ENCODE measurements around the gene DNAJB11.
"Not testable (repeated sequence)": the region's sequence is repeated elsewhere in the genome, so short reads cannot be mapped to it uniquely, and the experiment has no call there.

Gene DNAJB11

DNA sequence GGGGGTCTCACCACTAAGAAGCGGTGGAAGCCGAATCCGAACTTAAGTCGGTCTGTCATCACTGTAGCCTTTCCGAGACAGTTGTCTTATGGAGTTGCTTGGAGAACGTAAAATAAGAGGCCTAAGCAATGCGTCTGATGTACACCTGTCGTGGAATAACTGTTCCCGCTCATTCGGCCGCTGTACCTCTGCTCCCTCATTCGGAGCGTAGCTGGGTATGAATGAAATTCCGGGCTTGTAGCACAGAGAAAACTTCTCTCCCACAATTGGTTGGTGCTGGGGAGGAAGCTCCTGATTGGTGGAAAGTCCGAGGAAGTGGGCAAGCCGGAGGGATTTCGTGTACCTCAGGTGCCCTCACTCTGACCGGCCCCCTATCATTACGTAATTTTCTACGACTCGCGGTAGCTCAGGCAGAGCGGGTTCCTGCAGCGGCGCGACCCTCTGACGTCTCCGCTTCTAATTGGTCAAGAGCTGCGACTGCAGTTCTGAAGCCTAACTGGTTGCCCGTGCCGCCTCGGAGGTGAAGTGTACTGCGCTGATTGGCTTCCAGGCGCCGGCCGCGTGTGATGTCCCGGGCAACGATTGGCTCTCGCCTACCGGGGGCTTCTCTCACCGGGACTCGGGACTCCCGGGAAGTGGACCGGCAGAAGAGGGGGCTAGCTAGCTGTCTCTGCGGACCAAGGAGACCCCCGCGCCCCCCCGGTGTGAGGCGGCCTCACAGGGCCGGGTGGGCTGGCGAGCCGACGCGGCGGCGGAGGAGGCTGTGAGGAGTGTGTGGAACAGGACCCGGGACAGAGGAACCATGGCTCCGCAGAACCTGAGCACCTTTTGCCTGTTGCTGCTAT, at the start of gene DNAJB11:
Gene DNAJB11 (plus strand): TSS at position 625 of the 845 bp plus-strand sequence. CDS start 178 bp downstream, at position 803.
- DNase-seq = peak; percentile 95

- DNase-seq = no peak
Measured at GRCh38 chr3:186520957-186521842, 49.3 kb upstream of the DNAJB11 start.

- no peak for DNase-seq
Measured at GRCh38 chr3:186523022-186523421, 47.5 kb upstream of the DNAJB11 start.

DNA sequence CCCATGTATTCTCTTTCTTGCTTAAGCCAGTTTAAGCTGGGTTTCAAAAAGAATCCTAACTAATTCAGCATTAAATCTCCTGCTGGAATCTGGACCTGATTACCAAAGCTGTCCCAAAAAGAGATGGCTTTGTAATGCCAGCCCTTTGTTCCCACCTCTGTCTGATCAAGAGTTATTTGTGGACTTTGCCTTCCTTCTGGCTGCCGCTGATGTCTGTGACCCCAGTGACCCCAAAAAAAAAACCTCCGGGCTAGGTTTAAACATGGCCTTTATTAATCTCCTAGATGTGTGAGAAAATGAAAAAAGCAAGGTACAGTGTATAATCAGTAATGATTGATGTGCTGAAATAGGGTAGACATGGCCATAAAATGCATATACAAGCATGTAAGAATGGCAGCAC, 47.1 kb upstream of the DNAJB11 start:
- DNase-seq = no peak

GRCh38 chr3:186524616-186525015, 45.9 kb upstream of the DNAJB11 start:
- DNase-seq = no peak

- DNase-seq = no peak
Measured at GRCh38 chr3:186525369-186526255, 44.9 kb upstream of the DNAJB11 start.

GRCh38 chr3:186526256-186526606, 44.3 kb upstream of the DNAJB11 start:
- DNase-seq = no peak

DNA sequence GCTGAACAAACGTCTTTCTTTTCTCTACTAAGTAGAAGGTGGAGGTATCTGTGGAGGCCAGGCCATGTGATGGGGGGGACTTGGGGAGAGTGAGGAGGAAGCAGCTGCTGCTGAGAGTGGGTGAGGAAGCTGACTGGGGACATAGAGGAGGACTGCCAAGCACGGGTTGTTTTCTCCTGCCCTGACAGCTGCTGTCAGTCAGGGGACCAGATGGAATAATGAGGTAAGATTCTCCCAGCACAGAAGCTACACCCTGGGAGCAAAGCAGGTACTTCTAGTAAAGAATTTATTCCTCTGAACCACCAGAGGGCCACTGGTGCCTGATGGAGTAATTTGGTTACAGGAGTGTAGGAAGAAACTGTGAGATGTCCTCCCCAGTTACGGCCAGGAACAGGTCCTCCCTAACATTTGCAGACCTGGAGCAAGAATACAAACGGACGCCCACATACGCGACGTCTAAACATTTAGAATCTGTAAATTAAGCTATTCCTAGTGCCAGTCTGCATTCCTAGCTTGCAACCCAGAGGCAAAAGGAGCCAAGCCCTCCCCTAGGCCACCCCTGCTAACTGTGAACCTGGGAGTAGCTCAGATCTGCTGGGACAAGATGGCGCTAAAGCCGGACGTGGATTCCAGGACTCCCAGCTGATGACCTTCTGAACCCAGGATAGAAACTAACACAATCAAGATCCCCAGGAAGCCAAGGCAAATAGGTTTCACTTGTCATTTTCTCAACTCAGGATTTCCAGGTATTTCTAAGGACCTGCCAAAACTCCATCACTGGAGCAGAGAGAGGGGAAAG, 41.1 kb upstream of the DNAJB11 start:
- DNase-seq = no peak

- no peak for DNase-seq
Measured at GRCh38 chr3:186530415-186530814, 40.1 kb upstream of the DNAJB11 start.

DNA sequence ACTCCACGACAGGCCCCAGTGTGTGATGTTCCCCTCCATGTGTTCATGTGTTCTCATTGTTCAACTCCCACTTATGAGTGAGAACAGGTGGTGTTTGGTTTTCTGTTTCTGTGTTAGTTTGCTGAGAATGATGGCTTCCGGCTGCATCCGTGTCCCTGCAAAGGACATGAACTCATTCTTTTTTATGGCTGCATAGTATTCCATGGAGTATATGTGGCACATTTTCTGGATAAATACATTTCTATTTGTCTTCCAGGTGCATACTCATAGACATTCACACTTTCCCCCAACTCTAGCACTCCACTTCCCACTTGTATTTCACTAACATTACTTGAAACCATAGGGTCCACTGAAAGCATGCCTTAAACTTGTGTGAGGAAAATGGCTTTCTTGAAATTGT, 38.8 kb upstream of the DNAJB11 start:
- DNase-seq = not testable (repeated sequence)

DNA sequence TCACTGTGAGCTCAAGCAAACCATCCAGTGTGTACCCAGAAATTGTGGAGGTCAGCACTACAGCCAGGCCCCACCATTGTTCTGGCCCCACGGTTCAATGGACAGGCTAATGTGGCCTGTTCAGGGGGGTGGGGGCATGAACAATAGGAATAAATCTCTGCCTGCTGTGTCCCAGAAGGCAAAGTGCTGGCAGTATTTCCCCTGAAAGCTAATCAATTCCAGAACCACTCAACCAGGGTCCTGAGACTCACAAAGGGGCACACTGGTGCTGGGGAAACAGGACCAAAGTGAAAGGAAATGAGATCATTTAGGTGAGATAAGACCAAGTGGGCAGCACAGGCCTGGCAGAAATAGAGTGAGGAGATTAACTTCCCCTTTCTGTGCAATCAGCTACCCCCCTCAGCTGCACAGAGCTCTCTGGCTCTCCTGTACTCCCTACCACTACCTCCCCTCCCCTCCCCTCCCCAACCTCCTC, 37.9 kb upstream of the DNAJB11 start:
- no peak for DNase-seq

GRCh38 chr3:186534113-186534669, 36.3 kb upstream of the DNAJB11 start:
- no peak for DNase-seq

DNA sequence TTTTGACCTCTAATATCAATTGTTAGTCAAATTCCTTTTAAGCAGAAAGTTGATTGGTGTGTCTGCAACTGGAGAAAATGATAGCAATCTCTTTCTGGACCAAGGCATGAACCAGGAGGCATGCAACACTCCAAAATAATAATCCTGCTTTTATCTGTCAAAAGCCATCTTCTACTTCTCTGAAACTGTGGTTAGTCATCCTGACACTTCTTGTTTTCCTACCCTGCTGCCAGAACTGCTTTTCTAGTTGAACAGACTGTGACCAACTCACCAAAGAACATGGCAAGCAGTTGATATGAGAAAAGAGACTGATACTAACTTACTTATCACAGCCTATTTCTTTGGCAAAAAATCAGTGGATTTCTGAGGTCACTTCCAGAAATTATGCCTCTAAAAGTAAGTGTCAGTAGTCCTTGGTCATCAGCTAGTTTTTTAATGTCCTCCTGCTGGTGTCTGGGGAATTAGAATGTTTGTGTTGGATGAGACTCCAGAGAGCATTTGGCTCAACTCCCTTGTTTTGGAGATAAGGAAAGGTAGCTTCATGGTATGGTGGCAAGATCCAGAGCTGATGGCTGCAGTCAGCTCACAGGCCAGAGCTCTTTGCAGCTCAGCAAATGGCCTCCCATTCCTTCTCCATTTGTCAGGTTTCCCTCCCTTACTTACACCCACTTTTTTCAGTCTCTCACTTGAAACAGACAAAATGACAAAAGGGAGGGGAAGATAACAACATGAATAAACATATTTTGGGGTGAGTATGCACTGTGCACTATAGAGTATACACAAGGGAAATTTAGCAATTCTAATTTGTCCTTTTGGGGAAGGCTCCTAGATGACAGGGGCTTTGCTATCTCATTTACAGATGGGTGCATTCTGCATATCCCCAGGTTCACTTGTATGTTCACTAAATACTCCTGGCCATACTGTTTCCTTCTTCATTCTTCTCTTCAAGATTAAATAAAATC, 33.4 kb upstream of the DNAJB11 start:
- no peak for DNase-seq

GRCh38 chr3:186538779-186539178, 31.7 kb upstream of the DNAJB11 start:
- no peak for DNase-seq

DNA sequence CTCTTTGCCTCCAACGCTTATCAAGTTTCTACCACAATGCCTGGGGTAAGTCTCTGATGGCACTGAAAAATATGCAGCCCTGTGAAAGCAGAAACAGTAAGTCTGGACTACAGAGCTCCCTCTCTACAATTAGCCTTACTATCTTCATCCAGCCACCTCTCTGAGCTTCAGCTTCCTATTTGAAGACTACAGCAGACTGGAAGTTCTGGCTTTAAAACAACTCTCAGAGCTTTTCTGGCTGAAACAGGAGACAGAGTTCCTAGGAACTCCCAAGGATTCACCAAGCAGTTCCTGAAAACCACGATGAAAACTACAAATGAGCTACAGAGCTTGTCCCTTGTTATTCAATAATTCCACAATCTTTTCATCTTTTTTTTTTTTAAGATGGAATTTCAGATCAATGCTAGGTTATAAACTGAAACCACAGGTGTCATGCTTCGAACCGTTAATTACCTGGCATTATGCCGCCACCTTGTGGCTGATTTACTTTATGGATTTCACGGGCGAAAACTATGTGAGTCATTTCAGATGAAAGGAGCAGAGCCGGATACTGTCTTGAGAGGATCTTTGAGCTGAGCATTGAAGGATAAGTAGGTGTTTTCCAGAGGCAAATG, 30.2 kb upstream of the DNAJB11 start:
- DNase-seq = no peak

DNA sequence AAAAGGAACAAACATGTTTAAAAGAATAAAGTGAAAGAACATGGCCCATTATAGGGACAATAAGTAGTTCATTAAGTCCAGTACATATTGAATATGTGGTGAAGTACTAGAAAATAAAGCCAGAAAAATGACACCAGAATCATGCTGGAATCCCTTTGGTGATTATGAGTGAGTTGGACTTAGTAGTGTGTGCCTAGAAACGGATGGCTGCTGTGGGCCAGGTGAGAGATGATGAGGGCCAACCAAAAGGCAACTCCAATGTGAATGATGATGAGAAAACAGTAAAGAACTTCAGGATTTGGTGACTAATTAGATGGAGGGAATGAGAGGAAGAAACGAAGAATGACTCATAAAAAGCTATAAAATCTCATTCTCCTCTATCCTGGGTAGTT, 29.7 kb upstream of the DNAJB11 start:
- no peak for DNase-seq

- no peak for DNase-seq
Measured at GRCh38 chr3:186544281-186544680, 26.2 kb upstream of the DNAJB11 start, which contains the start of gene CRYGS. CRYGS (minus strand) TSS chr3:186544380; CDS start chr3:186544326, 54 bp downstream.

DNA sequence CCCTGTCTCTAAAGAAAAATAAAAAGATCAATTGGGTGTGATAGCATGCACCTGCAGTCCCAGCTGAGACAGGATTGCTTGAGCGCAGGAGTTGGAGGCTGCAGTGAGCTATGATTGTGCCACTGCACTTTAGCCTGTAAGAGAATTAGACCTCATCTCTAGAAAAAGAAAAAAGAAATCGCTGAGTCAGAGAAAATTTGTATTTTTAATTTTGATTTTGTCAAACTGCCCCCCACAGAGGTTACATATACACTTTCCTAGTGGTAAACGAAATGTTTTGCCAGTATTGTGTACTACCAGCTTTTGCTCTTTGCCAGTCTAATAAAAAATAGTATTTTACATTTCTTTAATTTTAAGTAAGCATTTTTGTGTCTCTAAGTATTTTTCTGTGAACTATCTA, 21.0 kb upstream of the DNAJB11 start:
- DNase-seq = no peak

DNA sequence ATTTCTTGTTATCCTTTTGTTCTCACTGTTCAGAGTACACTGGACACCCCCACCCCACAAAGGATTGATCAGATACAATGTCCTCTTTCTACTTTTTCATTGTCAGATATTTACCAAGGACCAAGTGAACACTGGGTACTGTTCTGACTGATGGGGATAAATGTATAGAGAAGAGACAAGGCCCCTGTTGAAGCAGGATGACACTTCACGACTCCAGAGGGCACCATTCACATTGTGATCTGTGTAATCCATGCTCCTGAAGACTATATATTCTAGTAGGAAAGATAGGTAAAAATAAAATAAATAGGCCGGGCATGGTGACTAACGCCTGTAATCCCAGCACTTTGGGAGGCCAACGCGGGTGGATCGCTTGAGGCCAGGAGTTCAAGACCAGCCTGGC, 19.1 kb upstream of the DNAJB11 start:
- DNase-seq = no peak

All from NCI-H510A (cell line).